GM21381 (cell line): ENCODE measurements around the gene HIVEP1.
"Not testable (repeated sequence)": the region's sequence is repeated elsewhere in the genome, so short reads cannot be mapped to it uniquely, and the experiment has no call there.

Experiments
- ATAC-seq: cut with Tn5 transposase; IDR thresholded peaks from one replicate; pipeline ENCODE4 v1.9.1; 2021; ENCODE audit warnings: mild to moderate bottlenecking, moderate library complexity; ENCODE audit not compliant: unreplicated experiment

Gene HIVEP1

GRCh38 chr6:12150812-12151432 is 138.8 kb downstream of the HIVEP1 start:
- no peak for ATAC-seq

GRCh38 chr6:12151433-12151820 is 139.3 kb downstream of the HIVEP1 start:
- ATAC-seq, result no peak

- no peak for ATAC-seq
Measured at GRCh38 chr6:12152023-12152970, 140.2 kb downstream of the HIVEP1 start.

DNA sequence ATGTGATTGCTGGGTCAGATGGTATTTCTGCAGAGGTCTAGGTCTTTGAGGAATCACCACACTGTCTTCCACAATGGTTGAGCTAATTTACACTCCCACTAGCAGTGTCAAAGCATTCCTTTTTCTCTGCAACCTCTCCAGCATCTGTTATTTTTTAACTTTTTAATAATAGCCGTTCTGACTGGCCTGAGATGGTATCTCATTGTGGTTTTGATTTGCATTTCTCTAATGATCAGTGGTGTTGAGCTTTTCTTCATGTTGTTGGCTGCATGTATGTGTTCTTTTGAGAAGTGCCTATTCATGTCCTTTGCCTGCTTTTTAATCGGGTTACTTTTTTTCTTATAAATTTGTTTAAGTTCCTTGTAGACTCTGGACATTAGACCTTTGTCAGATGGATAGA is 143.7 kb downstream of the HIVEP1 start:
- ATAC-seq, result not testable (repeated sequence)

GRCh38 chr6:12158686-12159415 is 146.7 kb downstream of the HIVEP1 start:
- ATAC-seq, result no peak

GRCh38 chr6:12160326-12160725 is 148.2 kb downstream of the HIVEP1 start:
- ATAC-seq, result no peak

DNA sequence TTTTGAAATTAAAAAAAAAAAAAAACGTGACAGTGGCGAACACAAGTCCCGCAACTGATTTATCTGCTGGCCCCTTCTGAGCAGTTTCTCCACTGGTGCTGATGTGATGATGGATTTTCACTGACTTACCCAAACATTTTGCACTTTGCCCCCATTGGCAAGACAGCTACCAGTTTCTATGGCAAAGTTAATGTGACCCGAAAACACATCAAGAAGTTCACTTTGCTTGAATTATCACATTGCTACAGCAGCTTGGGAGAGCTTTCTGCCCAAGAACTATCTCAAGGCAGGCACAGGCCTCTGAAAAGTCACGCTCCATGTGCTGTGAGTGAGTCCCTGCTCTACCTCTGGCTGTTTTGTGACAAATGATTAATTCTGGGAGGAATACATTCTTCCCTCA is 150.1 kb downstream of the HIVEP1 start:
- no peak for ATAC-seq

DNA sequence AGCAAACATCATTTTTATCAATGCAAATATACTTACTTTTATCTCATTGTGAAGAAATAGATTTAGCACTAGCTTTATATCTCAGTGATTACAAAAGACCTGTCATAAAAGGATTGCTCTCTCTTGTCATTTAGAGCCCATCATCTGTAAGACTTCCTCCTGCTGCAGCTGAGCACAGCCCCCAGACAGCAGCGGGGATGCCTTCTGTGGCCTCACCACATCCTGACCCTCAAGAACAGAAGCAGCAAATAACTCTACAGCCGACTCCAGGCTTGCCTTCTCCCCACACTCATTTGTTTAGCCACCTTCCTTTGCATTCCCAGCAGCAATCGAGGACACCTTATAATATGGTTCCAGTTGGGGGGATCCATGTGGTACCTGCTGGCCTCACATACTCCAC is 151.0 kb downstream of the HIVEP1 start:
- ATAC-seq, result no peak

DNA sequence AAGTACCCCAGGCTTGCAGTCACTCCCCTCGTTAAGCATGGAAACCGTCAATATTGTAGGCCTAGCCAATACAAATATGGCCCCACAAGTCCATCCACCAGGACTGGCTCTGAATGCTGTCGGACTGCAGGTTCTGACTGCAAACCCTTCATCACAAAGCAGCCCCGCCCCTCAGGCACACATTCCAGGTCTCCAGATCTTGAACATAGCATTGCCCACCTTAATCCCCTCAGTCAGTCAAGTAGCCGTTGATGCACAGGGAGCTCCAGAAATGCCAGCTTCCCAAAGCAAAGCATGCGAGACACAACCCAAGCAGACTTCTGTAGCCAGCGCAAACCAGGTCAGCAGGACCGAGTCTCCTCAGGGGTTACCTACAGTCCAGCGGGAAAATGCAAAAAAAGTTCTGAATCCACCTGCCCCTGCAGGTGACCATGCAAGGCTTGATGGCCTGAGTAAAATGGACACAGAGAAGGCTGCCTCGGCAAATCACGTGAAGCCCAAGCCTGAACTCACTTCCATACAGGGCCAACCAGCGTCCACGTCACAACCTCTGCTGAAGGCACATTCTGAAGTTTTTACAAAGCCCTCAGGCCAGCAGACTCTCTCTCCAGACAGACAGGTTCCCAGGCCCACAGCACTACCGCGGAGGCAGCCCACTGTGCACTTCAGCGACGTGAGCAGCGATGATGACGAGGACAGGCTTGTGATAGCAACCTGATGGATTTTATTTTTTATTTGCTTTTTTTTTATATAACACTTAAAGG is 151.8 kb downstream of the HIVEP1 start:
- no peak for ATAC-seq

DNA sequence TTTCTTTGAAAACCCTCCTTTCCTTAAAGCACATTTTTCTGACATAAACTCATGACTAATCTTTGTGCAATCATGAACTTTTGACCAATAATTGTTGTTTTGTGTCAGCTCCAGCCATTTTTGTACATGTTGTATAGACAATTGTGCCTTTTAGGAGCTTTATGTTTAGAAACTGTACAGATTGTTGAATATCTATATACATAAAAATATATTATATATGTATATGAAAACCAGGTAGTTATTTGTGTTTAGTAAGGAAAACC is 152.3 kb downstream of the HIVEP1 start:
- no peak for ATAC-seq

- ATAC-seq, result no peak
Measured at GRCh38 chr6:12165297-12165696, 153.2 kb downstream of the HIVEP1 start.

GRCh38 chr6:12165722-12166280 is 153.7 kb downstream of the HIVEP1 start:
- no peak for ATAC-seq

- no peak for ATAC-seq
Measured at GRCh38 chr6:12169377-12169776, 157.3 kb downstream of the HIVEP1 start.

- ATAC-seq, result no peak
Measured at GRCh38 chr6:12170351-12171092, 158.4 kb downstream of the HIVEP1 start.

GRCh38 chr6:12171717-12172116 is 159.6 kb downstream of the HIVEP1 start:
- ATAC-seq, result no peak

GRCh38 chr6:12172572-12172971 is 160.5 kb downstream of the HIVEP1 start:
- ATAC-seq, result no peak

GRCh38 chr6:12173181-12173580 is 161.1 kb downstream of the HIVEP1 start:
- no peak for ATAC-seq

- ATAC-seq, result no peak
Measured at GRCh38 chr6:12173661-12174060, 161.5 kb downstream of the HIVEP1 start.

GRCh38 chr6:12174878-12175277 is 162.8 kb downstream of the HIVEP1 start:
- ATAC-seq, result no peak

- ATAC-seq, result no peak
Measured at GRCh38 chr6:12175626-12176025, 163.5 kb downstream of the HIVEP1 start.
